ENCODE data around the gene SHISAL2A. TPM values are rescaled to one million over a fixed set of nuclear protein-coding genes. Genes with fewer than 3 reads are reported as not detected.

The SHISAL2A gene
- total and polyA plus RNA-seq, 4 donors = 0.14 to 0.33 (median 0.22) TPM; not detected in 1

DNA sequence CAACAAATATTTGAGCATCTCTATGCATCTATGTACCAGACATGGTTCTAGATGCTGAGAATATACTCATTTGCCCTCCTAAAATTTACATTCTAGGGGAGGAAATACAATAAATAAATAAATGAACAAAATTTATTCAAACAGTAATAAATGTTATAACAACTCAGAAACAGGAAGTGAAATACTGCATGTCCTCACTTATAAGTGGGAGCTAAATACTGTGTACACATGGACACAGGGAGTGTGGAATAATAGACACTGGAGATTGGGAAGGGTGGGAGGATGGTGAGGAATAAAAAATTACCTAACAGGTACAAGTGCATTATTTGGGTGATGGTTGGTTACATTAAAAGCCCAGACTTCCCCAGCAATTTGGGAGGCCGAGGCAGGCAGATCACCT lies 60.9 kb downstream of the SHISAL2A start:
- 96% methylated on average over 1 of the region's 1 CpG for WGBS
- DNase-seq (ENCODE audit: low spot score) = no peak

DNA sequence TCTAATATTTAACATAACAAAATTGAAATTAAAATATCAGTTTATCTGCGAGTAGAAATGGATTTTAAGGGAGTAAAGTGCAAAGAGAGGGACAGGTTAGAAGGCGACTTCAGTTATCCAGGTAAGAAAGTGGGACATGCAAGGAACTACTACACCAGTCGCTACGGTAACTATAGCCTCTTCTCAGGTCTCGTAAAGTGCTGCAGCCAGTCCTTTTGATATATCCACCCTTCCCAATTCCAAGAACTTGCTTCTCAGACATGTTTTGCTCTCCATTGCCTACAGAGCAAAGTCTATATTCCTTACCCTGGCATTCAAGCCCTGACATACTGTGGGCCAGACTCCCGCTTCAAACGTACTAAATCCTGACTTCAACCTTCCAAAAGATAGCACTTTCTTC lies 62.7 kb downstream of the SHISAL2A start:
- DNase-seq (ENCODE audit: low spot score) = no peak
- no peak overlapping the region for H3K9ac ChIP-seq (ENCODE audit: low read depth in 1 of 2, low read length in 2 of 2)
- peaks cover 0 to 11% (median 7%) of the 10 kb centered on the region in 4 donors for H3K4me1 ChIP-seq (ENCODE audit: control insufficient read depth in 4 of 4, insufficient read depth in 4 of 4, low read length in 3 of 4)
- no peaks in the 10 kb centered on the region for H3K9me3 ChIP-seq (ENCODE audit: control insufficient read depth in 4 of 4, low read length in 3 of 4)
- no peaks in the 10 kb centered on the region for H3K27me3 ChIP-seq (ENCODE audit: control insufficient read depth in 4 of 4, insufficient read depth in 4 of 4, low read length in 3 of 4)
- WGBS = 94% methylated on average over 7 of the region's 7 CpGs
- peaks cover 2 to 12% (median 11%) of the 10 kb centered on the region in 4 donors for H3K36me3 ChIP-seq (ENCODE audit: control insufficient read depth in 4 of 4, insufficient read depth in 3 of 4, low read depth in 1 of 4, low read length in 3 of 4)
- H3K27ac ChIP-seq (ENCODE audit: low read depth in 1 of 2, low read length in 2 of 2) = no peak overlapping the region
- no peak overlapping the region for H3K4me3 ChIP-seq (ENCODE audit: low read depth in 1 of 3, low read length in 3 of 3)
- TF ChIP-seq FOXA1 (IDR thresholded peaks at IDR 0.05) = no peak
- no peak for TF ChIP-seq TAF1 (conservative IDR thresholded peaks at IDR 0.05)
- TF ChIP-seq HNF4A (conservative IDR thresholded peaks at IDR 0.05) = no peak
- no peak for TF ChIP-seq RAD21 (IDR thresholded peaks at IDR 0.05)
- TF ChIP-seq JUND (IDR thresholded peaks at IDR 0.05) = no peak
- TF ChIP-seq, protein P1, sequence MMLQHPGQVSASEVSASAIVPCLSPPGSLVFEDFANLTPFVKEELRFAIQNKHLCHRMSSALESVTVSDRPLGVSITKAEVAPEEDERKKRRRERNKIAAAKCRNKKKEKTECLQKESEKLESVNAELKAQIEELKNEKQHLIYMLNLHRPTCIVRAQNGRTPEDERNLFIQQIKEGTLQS (IDR thresholded peaks at IDR 0.05) = no peak
- TF ChIP-seq, protein P2, sequence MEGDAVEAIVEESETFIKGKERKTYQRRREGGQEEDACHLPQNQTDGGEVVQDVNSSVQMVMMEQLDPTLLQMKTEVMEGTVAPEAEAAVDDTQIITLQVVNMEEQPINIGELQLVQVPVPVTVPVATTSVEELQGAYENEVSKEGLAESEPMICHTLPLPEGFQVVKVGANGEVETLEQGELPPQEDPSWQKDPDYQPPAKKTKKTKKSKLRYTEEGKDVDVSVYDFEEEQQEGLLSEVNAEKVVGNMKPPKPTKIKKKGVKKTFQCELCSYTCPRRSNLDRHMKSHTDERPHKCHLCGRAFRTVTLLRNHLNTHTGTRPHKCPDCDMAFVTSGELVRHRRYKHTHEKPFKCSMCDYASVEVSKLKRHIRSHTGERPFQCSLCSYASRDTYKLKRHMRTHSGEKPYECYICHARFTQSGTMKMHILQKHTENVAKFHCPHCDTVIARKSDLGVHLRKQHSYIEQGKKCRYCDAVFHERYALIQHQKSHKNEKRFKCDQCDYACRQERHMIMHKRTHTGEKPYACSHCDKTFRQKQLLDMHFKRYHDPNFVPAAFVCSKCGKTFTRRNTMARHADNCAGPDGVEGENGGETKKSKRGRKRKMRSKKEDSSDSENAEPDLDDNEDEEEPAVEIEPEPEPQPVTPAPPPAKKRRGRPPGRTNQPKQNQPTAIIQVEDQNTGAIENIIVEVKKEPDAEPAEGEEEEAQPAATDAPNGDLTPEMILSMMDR (IDR thresholded peaks at IDR 0.05; ENCODE audit: low read depth, low read length, missing input control) = no peak
- TF ChIP-seq, protein P3, sequence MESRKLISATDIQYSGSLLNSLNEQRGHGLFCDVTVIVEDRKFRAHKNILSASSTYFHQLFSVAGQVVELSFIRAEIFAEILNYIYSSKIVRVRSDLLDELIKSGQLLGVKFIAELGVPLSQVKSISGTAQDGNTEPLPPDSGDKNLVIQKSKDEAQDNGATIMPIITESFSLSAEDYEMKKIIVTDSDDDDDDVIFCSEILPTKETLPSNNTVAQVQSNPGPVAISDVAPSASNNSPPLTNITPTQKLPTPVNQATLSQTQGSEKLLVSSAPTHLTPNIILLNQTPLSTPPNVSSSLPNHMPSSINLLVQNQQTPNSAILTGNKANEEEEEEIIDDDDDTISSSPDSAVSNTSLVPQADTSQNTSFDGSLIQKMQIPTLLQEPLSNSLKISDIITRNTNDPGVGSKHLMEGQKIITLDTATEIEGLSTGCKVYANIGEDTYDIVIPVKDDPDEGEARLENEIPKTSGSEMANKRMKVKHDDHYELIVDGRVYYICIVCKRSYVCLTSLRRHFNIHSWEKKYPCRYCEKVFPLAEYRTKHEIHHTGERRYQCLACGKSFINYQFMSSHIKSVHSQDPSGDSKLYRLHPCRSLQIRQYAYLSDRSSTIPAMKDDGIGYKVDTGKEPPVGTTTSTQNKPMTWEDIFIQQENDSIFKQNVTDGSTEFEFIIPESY (IDR thresholded peaks at IDR 0.05) = no peak
- TF ChIP-seq, protein P4, sequence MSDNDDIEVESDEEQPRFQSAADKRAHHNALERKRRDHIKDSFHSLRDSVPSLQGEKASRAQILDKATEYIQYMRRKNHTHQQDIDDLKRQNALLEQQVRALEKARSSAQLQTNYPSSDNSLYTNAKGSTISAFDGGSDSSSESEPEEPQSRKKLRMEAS (IDR thresholded peaks at IDR 0.05) = no peak
- TF ChIP-seq EGR1 (IDR thresholded peaks at IDR 0.05; ENCODE audit: low read depth in 2 of 2) = no peak
- no peak for TF ChIP-seq SP1 (IDR thresholded peaks at IDR 0.05)
- no peak for TF ChIP-seq RXRA (IDR thresholded peaks at IDR 0.05)

More for the DNA sequence above, 60.9 kb downstream of the SHISAL2A start:
- Histone ChIP-seq H3K27me3 (ENCODE audit: control insufficient read depth in 4 of 4, insufficient read depth in 4 of 4, low read length in 3 of 4) (no peaks in the 10 kb centered on the region), H3K4me3 (ENCODE audit: low read depth in 1 of 3, low read length in 3 of 3) (no peak overlapping the region), H3K27ac (ENCODE audit: low read depth in 1 of 2, low read length in 2 of 2) (no peak overlapping the region), H3K9ac (ENCODE audit: low read depth in 1 of 2, low read length in 2 of 2) (no peak overlapping the region), H3K9me3 (ENCODE audit: control insufficient read depth in 4 of 4, low read length in 3 of 4) (no peaks in the 10 kb centered on the region), H3K4me1 (ENCODE audit: control insufficient read depth in 4 of 4, insufficient read depth in 4 of 4, low read length in 3 of 4) (peaks cover 0 to 10% (median 5%) of the 10 kb centered on the region in 4 donors), H3K36me3 (ENCODE audit: control insufficient read depth in 4 of 4, insufficient read depth in 3 of 4, low read depth in 1 of 4, low read length in 3 of 4) (peaks cover 2 to 16% (median 11%) of the 10 kb centered on the region in 4 donors)
- TF ChIP-seq YY1 (IDR thresholded peaks at IDR 0.05) = no peak
- TF ChIP-seq SP1 (IDR thresholded peaks at IDR 0.05) = no peak
- TF ChIP-seq, protein P5, sequence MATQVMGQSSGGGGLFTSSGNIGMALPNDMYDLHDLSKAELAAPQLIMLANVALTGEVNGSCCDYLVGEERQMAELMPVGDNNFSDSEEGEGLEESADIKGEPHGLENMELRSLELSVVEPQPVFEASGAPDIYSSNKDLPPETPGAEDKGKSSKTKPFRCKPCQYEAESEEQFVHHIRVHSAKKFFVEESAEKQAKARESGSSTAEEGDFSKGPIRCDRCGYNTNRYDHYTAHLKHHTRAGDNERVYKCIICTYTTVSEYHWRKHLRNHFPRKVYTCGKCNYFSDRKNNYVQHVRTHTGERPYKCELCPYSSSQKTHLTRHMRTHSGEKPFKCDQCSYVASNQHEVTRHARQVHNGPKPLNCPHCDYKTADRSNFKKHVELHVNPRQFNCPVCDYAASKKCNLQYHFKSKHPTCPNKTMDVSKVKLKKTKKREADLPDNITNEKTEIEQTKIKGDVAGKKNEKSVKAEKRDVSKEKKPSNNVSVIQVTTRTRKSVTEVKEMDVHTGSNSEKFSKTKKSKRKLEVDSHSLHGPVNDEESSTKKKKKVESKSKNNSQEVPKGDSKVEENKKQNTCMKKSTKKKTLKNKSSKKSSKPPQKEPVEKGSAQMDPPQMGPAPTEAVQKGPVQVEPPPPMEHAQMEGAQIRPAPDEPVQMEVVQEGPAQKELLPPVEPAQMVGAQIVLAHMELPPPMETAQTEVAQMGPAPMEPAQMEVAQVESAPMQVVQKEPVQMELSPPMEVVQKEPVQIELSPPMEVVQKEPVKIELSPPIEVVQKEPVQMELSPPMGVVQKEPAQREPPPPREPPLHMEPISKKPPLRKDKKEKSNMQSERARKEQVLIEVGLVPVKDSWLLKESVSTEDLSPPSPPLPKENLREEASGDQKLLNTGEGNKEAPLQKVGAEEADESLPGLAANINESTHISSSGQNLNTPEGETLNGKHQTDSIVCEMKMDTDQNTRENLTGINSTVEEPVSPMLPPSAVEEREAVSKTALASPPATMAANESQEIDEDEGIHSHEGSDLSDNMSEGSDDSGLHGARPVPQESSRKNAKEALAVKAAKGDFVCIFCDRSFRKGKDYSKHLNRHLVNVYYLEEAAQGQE (IDR thresholded peaks at IDR 0.05) = no peak
- TF ChIP-seq, protein P4 (IDR thresholded peaks at IDR 0.05) = no peak
- TF ChIP-seq TAF1 (conservative IDR thresholded peaks at IDR 0.05) = no peak
- TF ChIP-seq NR2F2 (IDR thresholded peaks at IDR 0.05) = no peak
- no peak for TF ChIP-seq GABPA (IDR thresholded peaks at IDR 0.05 in 1 of 2, conservative IDR thresholded peaks at IDR 0.05 in 1 of 2)
- TF ChIP-seq HNF4A (conservative IDR thresholded peaks at IDR 0.05) = no peak
- no peak for TF ChIP-seq RAD21 (IDR thresholded peaks at IDR 0.05)
- no peak for TF ChIP-seq FOXA2 (IDR thresholded peaks at IDR 0.05)
- TF ChIP-seq, protein P2 (IDR thresholded peaks at IDR 0.05; ENCODE audit: low read depth, low read length, missing input control) = no peak
- TF ChIP-seq, protein P1 (IDR thresholded peaks at IDR 0.05) = no peak
- no peak for TF ChIP-seq RXRA (IDR thresholded peaks at IDR 0.05)
- no peak for TF ChIP-seq HNF4G (IDR thresholded peaks at IDR 0.05)
- TF ChIP-seq FOXA1 (IDR thresholded peaks at IDR 0.05) = no peak

All from liver (tissue), 9 donors.